NCI-H2107 treated with DMSO at 0.1 percent for 48 hours (cell line): ENCODE results near the gene WDR86.

Experiments used
- DNase-seq: peaks from one replicate; lab custom pipeline; 2025; ENCODE audit not compliant: unreplicated experiment; lab: John Stamatoyannopoulos, UW

Gene WDR86

GRCh38 chr7:151406886-151407583 is 2.8 kb downstream of the WDR86 start:
- DNase-seq: no peak

DNA sequence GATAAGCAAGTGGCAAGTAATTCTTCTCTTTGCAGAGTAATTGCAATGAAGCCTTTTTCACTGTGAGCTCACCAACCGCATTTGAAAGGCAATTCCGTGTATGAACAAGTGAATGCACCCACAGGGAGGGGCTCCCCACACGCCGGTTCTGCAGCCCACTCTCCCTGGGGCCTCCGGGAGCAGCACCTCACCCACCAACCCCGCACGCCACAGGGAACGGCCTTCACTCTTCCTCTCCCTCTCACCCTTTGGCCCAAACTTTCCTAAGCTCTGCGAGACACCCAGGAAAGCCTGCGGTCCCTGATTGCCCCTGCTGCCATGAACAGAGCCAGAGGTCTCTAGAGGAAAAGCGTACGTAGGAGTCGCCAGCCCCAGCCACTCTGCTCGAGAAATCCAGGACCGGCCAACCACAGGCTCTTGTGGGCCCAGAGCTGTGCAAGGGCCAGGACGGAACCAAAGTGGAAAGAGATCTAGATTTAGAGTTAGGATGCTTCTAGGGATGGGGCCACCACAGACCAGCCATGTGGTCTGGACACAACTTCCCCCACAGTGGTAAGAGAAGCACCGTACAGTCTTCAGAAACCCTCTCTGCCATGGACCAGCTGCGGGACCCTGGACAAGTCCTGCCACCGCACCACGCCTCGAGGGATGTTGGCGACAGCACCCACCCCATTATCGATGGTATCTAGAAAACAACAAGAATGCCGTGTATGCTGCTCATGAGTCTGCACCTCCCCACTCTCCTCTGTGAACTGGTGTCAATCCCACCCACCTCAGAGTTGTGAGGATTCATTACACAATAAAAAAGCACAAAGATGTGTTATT is 3.6 kb downstream of the WDR86 start:
- no peak for DNase-seq

- no peak for DNase-seq
Observed at GRCh38 chr7:151405588-151405987, 4.2 kb downstream of the WDR86 start.

DNA sequence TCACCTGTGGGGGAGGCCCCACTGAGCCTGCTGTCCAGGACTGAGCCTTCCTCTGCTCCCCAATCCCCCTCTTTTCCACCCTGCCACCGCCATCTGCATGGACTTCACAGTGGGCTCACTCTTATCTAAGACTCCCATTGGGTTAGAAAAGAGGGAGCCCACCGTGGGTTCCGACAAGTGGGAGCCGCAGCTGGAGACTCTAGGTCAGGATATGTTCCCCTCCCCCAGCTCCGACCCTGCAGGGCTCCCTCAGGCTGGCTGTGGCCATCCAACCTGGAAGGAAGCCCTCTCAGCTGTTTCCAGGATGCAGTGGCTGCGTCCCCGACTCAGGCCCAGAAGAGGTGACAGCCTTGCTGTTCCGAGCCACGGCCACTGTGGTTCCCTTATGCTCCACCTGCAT is 4.8 kb downstream of the WDR86 start:
- DNase-seq: no peak

DNA sequence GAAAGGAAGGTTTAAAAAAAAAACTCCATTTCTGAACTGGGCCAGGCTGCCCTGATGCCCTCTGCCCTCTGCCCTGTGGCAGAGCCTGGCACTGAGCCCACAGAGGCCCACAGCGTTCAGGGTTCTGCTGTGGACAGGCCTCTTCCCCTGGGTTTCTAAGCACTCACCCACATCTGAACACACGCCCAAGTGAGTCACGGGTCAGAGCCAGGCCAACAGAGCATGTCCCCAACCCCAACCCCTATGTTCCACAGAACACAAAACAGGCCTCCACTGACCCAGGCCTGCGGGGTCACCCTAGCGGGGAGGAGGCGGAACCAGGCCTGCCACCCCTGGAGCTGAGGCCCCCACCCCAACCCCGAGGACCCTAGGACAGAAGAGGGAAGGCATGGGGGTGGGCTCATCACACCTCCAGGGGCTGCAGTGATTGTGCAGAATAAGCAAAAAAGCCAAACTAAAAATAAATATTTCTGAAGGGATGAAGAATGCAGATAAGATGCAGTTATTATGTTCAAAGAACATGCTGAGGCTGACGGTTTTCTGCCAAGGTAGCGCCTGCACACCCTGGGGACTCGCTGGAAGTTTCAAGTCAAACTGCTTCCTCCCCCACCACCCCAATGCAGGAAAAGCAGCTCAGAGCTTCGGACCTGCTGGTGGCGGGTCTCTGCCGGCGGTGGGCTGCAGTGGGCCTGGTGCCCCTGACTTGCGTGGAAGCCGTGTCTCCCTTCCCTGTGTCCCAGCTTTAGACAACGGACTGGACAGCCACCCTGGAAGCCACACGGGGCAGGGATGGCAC is 5.4 kb downstream of the WDR86 start:
- no peak for DNase-seq

GRCh38 chr7:151403764-151404163 is 6.1 kb downstream of the WDR86 start:
- DNase-seq: no peak

GRCh38 chr7:151402029-151402835 is 7.6 kb downstream of the WDR86 start:
- no peak for DNase-seq

DNA sequence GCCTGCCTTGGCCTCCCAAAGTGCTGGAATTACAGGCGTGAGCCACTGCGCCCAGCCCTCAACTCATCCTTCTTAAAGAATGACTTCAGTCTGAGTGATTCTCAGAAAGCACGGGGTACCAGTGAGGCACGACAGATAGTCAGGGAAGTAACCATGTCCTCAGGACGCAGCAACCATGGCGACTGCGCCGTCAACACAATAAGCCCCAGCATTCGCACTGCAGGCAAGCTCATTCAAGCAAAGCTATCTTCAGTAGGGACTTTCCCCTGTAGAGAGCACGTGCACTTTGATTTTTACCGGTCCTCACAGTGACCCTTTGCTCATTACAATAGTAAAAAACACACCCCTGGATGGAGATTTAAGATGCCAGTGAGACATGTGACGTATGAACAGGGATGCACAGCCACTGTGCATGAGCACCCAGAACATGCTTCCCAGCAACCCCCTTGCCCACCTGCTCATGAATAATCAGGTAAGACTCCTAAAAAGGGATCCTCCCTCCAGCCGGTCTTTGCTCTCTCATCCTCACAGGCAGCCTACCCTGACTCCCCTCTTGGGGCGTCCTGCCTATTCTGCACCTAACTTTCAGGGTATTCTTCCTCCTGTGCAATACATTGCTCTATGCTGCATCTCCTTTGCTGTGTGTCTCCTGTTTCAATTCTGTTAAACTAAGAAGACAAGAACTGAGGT is 9.1 kb downstream of the WDR86 start:
- DNase-seq: no peak

DNA sequence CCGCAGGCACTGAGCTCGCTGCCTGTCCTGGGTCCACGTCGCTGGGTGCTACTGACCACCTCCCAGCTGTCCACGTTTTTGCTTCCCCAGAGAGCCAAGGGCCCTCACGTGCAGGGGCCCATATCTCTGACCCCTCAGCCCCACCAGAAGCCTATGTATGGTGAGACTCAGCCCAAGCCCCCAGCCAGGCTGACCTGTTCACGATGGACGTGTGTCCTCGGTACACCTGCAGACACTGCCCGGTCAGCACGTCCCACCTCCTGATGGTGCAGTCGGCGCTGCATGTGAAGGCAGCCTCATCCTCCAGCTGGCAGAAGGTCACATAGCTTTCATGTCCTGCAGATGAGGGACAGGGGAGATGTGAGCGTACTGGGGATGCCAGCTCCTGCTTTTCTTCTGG is 9.9 kb downstream of the WDR86 start:
- no peak for DNase-seq

DNA sequence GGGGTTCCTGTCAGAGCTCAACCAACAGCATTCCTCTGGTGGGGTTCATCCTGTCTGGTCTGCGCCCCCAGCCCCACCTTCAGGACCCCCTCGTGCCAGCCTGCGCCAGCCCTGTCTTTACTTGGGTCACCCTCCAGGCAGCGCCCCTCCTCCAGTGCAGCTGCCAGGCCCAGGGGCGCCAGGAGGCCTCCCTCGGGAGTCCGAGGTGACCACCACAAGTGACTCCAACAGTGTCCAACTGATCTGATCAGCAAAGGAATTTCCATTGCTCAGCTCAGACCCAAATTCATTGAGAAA is 10.6 kb downstream of the WDR86 start:
- no peak for DNase-seq

DNA sequence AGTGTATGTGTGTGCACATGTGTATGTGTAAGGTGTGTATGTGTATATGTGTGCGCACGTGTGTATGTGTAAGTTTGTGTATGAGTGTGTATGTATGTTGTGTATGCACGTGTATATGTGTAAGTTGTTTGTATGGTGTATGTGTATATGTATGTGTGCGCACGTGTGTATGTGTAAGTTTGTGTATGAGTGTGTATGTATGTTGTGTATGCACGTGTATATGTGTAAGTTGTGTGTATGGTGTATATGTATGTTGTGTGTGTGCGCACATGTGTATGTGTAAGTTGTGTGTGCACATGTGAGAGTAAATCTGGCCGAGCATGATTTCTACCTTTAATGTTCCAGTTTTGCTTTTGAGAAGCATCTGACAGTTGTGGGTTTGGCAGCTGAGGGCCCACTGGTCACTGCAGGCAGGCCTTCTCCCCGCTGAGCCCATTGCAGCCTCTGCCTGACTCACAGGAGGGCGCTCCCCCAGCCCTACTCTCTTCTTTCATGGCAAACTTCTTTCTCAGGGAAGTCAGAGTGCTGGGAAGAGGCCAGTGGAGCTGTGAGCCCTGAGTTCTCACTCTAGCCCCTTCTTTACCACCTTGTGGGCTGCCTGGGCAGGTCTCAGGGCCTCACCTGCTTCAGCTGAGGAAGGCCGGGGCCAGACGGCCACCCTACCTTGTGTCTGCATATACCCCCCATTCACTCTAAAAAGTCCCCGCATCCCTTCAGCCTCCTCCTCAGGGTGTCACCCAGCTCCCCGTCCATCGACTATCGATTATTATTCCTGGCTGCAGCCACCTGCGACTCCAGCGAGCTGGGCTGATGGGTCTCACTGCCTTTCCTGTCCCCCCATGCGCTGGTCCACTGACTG is 11.2 kb downstream of the WDR86 start:
- no peak for DNase-seq

DNA sequence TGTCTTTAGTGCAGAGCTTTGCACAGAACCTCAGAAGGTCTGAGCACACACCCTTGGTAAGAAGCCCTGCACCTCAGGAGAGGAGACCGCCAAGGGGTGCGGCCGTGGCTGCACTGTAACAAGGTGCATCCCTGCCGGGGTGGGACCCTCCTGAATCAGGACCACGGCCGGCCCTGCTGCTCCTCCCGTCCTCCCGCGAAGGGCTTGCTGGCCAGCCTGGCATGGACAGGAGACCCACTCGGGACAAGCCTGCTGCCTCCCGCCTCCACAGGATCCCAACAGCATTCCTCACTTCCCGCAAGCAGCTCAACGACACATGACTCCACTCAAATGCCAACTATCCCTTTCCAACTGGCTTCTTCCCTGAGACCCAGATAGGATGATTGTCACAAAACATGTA is 12.8 kb downstream of the WDR86 start:
- DNase-seq: no peak

GRCh38 chr7:151396328-151396970 is 13.4 kb downstream of the WDR86 start:
- DNase-seq: no peak

GRCh38 chr7:151395036-151395367 is 14.8 kb downstream of the WDR86 start:
- no peak for DNase-seq

GRCh38 chr7:151394076-151395035 is 15.5 kb downstream of the WDR86 start:
- no peak for DNase-seq

DNA sequence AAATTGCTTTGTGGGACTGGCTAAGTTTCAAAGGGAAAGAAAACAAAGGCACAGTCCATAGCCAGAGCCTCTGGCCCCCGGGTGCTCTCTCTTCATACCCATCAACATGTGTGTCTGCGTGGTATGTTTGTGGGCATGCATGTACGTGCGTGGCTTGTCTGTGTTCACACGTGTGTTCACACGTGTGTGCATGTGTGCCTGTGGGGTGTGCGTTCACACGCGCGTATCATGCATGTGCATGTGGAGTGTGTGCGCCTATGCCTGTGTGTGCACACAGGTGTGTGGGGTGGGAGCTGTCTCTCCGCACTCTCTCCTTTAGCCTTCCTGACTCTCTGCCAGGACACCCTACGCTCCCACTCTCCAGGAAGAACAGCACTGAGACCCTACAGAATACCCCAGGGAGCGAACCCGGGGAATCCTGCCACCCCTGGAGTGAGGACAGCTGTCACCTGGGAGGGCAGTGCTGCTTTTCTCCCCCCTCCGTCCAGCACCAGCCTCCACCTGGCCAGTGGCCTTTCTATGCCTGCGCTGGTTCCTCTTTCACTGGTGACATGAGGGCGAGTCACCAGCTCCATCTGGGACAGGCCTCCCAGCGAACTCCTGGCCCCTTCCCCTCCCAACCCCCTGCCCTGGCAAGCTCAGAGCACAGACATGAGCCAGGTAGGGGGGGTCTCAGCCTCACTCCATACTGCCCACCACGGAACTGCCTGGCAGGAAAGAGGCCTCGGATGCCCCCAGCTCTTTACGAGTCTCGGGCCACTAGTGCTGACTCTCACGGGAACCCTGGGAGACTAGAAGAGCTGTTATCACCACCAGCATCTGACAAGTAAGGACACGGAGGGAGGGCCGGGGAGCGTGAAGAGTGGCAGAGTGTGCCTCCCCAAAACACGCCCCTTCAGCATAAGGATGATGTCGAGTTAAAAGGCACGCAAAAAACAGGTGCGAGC is 16.5 kb downstream of the WDR86 start:
- no peak for DNase-seq

DNA sequence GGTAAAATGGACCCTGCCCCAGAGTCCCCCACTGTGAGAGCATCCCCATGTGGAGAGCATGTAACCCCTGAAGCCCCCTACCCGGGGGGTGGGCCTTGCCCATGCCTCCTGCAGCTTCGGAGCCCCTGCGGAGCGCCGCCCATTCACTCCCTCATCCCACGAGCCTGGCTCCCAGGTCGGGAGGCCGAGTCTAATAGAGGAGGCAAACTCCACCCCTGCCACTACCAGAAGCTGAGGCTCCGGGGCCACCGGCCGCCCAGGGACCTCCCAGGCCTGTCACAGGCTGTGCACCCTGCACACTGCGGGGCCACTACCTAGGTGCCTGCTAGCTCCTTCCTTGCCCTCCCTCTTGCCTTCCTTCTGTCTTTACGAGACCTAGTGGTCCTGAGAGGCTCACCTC is 17.4 kb downstream of the WDR86 start:
- no peak for DNase-seq
